GM12872 (cell line): ENCODE data around the gene VASH1.

Experiments used
- CTCF ChIP-seq: IDR thresholded peaks from 3 replicates; pipeline ENCODE4 v1.5.1; 2011; ENCODE audit warnings: low read depth, mild to moderate bottlenecking, low read length, moderate library complexity; ENCODE audit not compliant: insufficient read depth

The VASH1 gene

GRCh38 chr14:76792422-76792821, 31.2 kb downstream of the VASH1 start:
- no peak for TF ChIP-seq CTCF

- no peak for TF ChIP-seq CTCF
Measured at GRCh38 chr14:76793324-76793723, 32.1 kb downstream of the VASH1 start.

GRCh38 chr14:76793956-76794355, 32.7 kb downstream of the VASH1 start:
- TF ChIP-seq CTCF, result no peak

- TF ChIP-seq CTCF, result no peak
Measured at GRCh38 chr14:76806446-76806845, 45.2 kb downstream of the VASH1 start.

GRCh38 chr14:76808011-76808410, 46.7 kb downstream of the VASH1 start:
- TF ChIP-seq CTCF, result no peak

- TF ChIP-seq CTCF, result no peak
Measured at GRCh38 chr14:76808990-76809389, 47.7 kb downstream of the VASH1 start.

GRCh38 chr14:76810525-76810924, 49.3 kb downstream of the VASH1 start:
- no peak for TF ChIP-seq CTCF

- peak; percentile 58 for TF ChIP-seq CTCF
Measured at GRCh38 chr14:76810953-76811400, 49.7 kb downstream of the VASH1 start.
